ENCODE data around the gene SYVN1.

SYVN1 gene

DNA sequence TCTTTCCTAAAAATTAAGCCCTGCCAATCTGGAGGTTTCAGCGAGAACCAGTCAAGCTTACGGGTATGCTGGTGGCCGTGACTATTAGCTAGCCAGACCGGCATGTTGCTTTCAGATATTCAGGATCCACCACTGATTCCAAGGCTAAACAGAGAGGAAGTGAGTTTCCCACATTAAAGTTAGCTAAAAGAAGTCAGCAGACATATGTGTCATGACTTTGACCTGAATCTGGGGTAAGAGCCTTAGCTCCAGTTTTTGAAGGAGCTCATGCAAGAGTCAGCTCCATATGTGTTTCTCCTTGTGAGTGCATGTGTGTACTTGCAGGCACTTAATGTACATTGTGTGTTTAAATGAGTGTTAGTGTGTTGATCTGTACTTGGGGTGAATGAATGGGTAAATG, 48.9 kb downstream of the SYVN1 start:
- DNase-seq: no peak

DNA sequence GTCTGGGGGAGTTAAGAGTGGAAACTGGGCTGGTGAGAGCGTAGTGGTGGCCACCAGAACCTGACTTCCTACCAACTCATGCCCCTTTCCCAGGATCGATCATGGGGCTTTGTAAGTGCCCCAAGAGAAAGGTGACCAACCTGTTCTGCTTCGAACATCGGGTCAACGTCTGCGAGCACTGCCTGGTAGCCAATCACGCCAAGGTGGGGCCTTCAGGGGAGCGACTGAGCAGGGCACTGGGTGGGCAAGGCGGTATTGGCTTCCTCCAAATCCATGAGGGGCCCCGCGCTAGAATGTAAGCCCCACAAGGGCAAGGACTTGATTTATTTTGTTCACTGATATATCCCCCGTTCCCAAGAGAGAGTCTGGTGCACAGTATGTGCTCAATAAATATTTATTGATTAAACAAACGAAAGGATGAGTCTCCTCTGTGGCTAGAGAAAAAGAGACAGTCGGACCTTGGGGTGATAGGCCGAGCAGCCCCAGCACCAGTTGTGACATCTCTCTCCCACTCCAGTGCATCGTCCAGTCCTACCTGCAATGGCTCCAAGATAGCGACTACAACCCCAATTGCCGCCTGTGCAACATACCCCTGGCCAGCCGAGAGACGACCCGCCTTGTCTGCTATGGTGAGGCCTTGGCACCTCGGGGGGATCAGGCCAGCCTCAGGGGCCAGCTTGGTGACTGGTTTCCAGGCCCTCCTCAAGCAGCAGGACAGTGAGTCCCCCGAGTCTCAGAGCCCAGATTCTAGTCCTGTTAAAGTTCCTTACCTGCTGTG, 49.5 kb downstream of the SYVN1 start:
- no peak for DNase-seq

DNA sequence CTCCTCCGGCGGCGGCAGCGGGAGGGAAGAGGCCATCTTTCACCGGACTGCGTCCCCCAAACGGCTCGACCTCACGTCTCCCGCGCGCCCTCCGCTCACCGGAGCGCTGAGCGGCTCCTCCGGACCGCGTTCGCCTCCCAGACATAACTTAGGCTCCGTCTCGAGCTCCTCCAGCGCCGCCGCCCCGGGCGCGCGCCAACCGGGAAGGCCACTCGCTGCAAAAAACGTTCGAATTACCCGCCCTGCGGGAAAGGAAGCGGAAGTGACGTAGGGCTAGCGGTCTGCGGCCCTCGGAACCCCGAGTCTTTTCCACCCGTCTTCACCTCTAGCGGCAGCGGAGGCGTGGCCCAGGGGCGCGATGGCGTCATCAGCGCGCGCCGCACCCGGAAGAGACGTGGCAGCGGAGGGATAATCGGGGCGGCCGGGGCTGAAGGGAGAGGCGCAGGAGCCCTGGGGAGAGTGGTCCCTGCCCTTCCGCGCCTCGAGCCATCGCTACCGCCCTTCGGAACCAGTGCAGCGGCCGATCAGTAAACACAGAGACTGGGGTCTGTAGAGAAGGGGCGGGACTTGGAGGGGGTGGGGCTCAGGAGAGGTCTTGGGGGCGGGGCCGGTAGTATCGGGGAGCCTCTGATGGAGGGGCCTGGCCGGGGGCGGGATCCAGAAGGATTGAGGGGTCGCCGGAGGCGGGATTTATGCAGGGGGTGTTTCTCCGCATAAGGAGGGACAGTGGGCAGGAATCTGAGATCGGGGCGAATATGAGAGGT, 50.3 kb downstream of the SYVN1 start, which contains the start of the genes CDCA5 and ZFPL1:
CDCA5 (minus strand) TSS at position 207 of the 764 bp plus-strand sequence; CDS start at position 145, 62 bp downstream.
ZFPL1 (plus strand) TSS at position 389 of the 764 bp plus-strand sequence. CDS start 477 bp downstream, outside the sequence.
- peak; percentile 91 to 97 for DNase-seq

DNA sequence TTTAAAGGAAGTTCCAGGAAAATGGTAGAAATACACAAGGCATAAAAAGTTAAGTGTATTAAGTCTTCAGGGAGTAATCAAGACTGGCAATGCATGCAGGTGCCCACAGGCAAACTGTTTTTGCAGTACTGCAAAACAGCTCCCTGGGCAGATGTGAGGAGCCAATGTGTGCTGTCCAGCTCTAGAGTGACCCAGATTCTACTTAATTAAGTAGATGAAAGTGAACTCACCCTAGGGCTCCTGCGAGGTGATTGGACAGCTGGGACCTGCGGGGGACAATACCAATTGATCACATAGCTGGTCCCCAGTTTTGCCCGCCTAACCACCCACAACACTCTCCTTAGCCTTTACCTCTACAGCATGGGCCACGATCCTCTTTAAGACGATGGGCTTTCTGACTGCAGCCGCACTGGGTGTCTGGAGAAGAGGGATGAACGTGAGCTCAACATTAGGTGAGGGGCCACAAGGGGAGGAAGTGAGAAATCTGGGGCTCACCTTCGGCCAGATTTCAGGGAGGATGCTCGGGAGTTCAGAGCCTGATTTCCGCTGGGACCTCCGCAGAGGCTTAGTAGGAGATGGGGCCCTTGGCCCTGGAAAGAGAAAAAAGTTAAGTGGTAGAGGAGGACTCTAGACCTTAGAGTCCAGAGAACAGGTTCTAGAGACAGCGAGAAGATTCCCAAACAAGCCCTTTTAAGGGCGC, 51.0 kb downstream of the SYVN1 start:
- no peak for DNase-seq

DNA sequence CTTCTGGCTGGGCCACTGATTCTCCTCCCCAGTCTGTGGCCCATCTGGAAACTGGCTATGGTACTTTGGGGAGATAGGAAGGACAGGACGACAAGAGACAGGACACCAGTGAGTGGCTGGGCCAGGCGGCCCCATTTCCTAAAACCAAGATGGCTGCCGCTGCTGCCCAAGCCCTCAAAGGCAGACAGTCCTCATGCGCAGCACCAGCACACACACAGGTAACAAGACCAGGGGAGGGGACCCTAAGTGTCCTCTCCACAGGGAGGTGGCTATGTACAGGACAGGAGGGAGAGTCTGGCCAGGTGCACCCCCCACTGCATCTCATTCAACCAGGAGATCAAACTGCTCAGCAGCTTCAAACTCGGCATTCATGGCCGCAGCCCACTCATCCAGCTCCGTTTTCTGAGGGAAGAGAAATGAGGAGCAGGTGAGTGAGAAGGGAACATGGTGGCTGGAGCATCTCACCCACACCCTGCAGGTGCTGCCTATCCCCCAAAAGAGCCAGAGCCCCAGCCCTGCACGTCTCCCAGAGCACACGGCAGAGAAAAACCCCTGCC, 55.5 kb downstream of the SYVN1 start:
- DNase-seq: no peak

DNA sequence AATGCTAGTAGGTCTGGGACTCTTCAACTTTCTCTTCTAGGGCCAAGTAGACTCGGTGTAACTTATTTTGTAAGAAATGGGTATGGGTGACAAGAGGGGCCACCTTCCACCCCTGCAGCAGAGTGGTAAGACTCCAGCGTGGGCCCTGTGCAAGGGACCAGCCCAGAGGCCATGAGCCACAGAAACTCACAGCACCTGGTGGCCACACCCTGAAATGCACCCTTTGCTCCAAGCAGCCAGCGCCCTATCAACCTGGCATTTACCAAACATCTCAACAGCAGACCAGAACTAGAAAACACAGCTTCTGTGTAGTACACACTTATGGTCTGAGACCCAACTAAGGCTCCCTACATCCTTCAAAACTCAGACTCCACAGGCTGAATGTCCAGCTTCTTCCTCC, 56.2 kb downstream of the SYVN1 start:
- DNase-seq: peak in 1 of 2 donors; percentile 24

DNA sequence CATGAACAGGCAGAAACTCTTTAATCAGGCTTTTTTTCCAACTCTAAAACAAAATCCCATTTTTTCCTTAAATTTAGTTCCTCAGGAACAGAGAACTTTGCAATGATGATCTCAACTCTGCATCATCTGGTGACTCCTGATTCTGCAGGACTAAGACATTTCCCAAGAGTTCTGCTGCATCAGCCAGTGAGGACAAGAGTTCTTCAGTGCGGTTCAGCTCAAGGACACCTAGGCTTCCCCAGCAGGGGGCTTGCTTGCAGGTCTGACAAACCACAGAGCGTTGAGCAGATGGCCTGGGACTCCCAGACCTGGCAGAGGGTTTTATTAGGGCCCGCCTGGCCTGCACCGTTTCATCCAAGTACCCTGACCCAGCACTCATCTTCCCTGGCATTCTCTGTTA, 56.9 kb downstream of the SYVN1 start:
- no peak for DNase-seq
